ENCODE measurements around the gene LACTB. TPM values are rescaled to one million over a fixed set of nuclear protein-coding genes. Genes with fewer than 3 reads are reported as not detected.

The LACTB gene
- total and polyA plus RNA-seq, 10 of the 15 experiments (the other 5 are each of a cell fraction or from before 2014, with no cell fraction given): 5.0 to 35.3 (median 16.6) TPM

- FAIRE-seq: no peak
- CTCF ChIA-PET: interaction anchor here (0.7 to 2.3 kb wide), 8 partner anchors 8 to 312 kb away, joined by 3 to 7 read pairs (median 4); no protein-coding TSS in a partner anchor
- H2AFZ ChIP-seq (ENCODE audit: control insufficient read depth, low read depth, low read length): no peak overlapping the region
- SMC1A ChIA-PET (ENCODE audit: uncharacterized antibody, unreplicated experiment): interaction anchor here (0.7 to 6.0 kb wide), 8 partner anchors 16 to 202 kb away, joined by 3 to 39 read pairs (median 3); no protein-coding TSS in a partner anchor
- no peak for DNase-seq (ENCODE audit: low read depth, low spot score)
- peaks cover 2% of the 10 kb centered on the region; the same call in 2 of the 3 replicates for H3K9me3 ChIP-seq (replicated peaks; ENCODE audit: control insufficient read depth, insufficient read depth, low read length)
- no peak overlapping the region; the same call in 1 of the 2 replicates for H3K9ac ChIP-seq (ENCODE audit: control insufficient read depth, insufficient read depth, low read length)
- RAD21 ChIA-PET (ENCODE audit: unreplicated experiment): interaction anchor here (0.8 to 3.4 kb wide), 3 partner anchors 36 to 105 kb away, joined by 3 to 16 read pairs (median 6); no protein-coding TSS in a partner anchor
- intact Hi-C loops (cut with micrococcal nuclease; ENCODE audit: unreplicated experiment) (loop anchor here (5.0 to 10.0 kb wide), 4 partner anchors 33 to 249 kb away; partner anchors contain the start of genes APH1B and LACTB), in situ Hi-C loops (cut with MboI) (no loop called here)
- no TSS peak for BruUV-seq (replicated peaks)
- POLR2A ChIA-PET: interaction anchor here (2.7 kb wide), 1 partner anchor 37 kb away, joined by 22 read pairs; no protein-coding TSS in a partner anchor
- H3K4me2 ChIP-seq (ENCODE audit: control insufficient read depth, insufficient read depth): peak overlapping the region; percentile 75
- H3K27me3 ChIP-seq (replicated peaks in 1 of 2; ENCODE audit: control insufficient read depth in 2 of 2, insufficient read depth in 2 of 2, low read length in 1 of 2): no peaks in the 10 kb centered on the region
- H3K79me2 ChIP-seq (ENCODE audit: control insufficient read depth, insufficient read depth, low read length): peaks cover 34% of the 10 kb centered on the region
- no peaks in the 10 kb centered on the region for H3K4me1 ChIP-seq (ENCODE audit: control insufficient read depth, insufficient read depth, low read length)
- no peaks in the 10 kb centered on the region for H4K20me1 ChIP-seq (ENCODE audit: control insufficient read depth, insufficient read depth)
- peaks cover 0 to 21% of the 10 kb centered on the region in 2 experiments; a peak in 1 of 4 replicates for H3K36me3 ChIP-seq (ENCODE audit: control insufficient read depth in 2 of 2, insufficient read depth in 2 of 2, low read length in 1 of 2)
- H3K27ac ChIP-seq (ENCODE audit: control insufficient read depth, insufficient read depth): peak overlapping the region; percentile 42
- 47% methylated on average over 3 of the region's 3 CpGs for WGBS (ENCODE audit: insufficient coverage, insufficient replicate concordance, low lambda C conversion rate, missing lambda C conversion rate)
- no peak for TF ChIP-seq GABPA (IDR thresholded peaks at IDR 0.05; ENCODE audit: low read depth)
- no peak for TF ChIP-seq PRDM15 (CRISPR knock-in tag; IDR thresholded peaks at IDR 0.05)
- H3K4me3 ChIP-seq: peak overlapping the region; percentile 78
- ATAC-seq: no peak
These were observed 33.8 kb downstream of the LACTB start for GRCh38 chr15:63155486-63155885.
